ENCODE measurements around the gene RIPOR3. TPM values are rescaled to one million over a fixed set of nuclear protein-coding genes. Genes with fewer than 3 reads are reported as not detected.

RIPOR3 gene
- total RNA-seq, 1 donor: 6.5 TPM

DNA sequence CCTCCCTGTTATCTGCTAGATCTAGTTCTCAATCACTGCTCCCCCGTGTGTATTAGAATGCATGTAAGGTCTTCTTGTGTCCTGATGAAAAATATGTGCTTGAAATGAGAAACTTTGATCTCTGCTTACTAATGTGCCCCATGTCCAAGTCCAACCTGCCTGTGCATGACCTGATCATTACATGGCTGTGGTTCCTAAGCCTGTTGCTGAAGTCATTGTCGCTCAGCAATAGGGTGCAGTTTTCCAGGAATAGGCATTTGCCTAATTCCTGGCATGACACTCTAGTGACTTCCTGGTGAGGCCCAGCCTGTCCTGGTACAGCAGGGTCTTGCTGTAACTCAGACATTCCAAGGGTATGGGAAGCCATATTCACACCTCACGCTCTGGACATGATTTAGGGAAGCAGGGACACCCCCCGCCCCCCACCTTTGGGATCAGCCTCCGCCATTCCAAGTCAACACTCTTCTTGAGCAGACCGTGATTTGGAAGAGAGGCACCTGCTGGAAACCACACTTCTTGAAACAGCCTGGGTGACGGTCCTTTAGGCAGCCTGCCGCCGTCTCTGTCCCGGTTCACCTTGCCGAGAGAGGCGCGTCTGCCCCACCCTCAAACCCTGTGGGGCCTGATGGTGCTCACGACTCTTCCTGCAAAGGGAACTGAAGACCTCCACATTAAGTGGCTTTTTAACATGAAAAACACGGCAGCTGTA lies 107.7 kb downstream of the RIPOR3 start:
- TF ChIP-seq, protein P1, sequence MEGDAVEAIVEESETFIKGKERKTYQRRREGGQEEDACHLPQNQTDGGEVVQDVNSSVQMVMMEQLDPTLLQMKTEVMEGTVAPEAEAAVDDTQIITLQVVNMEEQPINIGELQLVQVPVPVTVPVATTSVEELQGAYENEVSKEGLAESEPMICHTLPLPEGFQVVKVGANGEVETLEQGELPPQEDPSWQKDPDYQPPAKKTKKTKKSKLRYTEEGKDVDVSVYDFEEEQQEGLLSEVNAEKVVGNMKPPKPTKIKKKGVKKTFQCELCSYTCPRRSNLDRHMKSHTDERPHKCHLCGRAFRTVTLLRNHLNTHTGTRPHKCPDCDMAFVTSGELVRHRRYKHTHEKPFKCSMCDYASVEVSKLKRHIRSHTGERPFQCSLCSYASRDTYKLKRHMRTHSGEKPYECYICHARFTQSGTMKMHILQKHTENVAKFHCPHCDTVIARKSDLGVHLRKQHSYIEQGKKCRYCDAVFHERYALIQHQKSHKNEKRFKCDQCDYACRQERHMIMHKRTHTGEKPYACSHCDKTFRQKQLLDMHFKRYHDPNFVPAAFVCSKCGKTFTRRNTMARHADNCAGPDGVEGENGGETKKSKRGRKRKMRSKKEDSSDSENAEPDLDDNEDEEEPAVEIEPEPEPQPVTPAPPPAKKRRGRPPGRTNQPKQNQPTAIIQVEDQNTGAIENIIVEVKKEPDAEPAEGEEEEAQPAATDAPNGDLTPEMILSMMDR (IDR thresholded peaks at IDR 0.05; ENCODE audit: insufficient read depth, low read length): no peak

DNA sequence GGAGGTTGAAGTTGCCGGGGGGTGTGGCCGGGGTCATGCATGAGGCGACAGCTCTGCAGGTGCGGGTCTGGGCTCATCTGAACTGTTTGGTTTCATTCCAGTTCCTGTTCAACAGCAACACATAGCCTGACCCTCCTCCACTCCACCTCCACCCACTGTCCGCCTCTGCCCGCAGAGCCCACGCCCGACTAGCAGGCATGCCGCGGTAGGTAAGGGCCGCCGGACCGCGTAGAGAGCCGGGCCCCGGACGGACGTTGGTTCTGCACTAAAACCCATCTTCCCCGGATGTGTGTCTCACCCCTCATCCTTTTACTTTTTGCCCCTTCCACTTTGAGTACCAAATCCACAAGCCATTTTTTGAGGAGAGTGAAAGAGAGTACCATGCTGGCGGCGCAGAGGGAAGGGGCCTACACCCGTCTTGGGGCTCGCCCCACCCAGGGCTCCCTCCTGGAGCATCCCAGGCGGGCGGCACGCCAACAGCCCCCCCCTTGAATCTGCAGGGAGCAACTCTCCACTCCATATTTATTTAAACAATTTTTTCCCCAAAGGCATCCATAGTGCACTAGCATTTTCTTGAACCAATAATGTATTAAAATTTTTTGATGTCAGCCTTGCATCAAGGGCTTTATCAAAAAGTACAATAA lies 108.6 kb downstream of the RIPOR3 start:
- no peak for DNase-seq (ENCODE audit: low read depth)
- TF ChIP-seq, protein P1 (IDR thresholded peaks at IDR 0.05; ENCODE audit: insufficient read depth, low read length): no peak
- H3K4me3 ChIP-seq (ENCODE audit: low read depth, low read length): no peak overlapping the region

More for the DNA sequence above, 107.7 kb downstream of the RIPOR3 start:
- no peak for DNase-seq (ENCODE audit: low read depth)
- H3K4me3 ChIP-seq (ENCODE audit: low read depth, low read length): no peak overlapping the region

DNA sequence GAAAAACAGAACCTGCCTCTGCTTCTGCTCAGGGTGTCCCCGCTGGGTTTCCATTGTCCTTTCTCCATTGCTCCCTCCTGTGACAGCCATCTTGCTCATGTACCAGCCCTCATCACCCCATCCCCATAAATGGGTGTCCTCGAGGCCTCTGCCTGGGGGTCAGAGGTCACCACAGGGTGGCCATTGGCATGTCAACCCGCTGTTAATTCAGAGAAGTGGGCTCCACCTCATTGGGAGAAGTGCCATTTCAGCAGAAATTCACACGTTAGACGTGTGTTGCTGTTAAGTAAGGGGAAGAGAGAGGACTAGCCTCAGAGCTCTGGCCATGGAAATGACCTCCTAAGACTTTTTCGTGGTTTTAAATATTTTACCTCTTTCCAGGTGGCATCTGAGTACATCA lies 109.2 kb downstream of the RIPOR3 start:
- no peak for DNase-seq (ENCODE audit: low read depth)
- TF ChIP-seq, protein P1 (IDR thresholded peaks at IDR 0.05; ENCODE audit: insufficient read depth, low read length): no peak
- no peak overlapping the region for H3K4me3 ChIP-seq (ENCODE audit: low read depth, low read length)

DNA sequence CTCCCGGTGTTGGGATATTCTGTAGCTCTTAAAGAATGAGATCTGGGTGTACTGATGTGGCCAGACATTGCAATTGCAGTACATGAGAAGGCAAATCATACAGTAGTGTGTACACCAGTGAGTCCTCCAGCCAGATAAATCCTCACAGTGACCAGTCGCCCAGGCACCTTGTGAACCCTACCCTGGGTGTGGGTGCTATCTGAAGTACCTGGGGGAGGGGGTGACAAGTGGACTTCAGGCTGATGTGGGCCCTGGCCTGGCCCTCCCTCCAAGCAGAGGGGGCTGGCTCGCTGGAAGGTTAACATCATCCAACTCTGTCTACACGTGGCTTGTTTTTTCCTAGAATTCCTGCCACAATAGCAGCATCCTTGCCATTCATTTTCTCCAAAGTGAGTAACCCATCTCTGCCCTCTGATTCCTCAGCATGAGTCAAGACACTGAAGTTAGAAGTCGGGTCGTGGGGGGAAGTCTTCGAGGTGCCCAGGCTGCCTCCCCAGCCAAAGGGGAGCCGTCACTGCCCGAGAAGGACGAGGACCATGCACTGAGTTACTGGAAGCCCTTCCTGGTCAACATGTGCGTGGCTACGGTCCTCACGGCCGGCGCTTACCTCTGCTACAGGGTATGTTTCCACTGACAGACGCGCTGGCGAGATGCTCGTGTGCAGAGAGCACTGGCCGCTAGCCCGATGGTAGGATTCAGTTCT lies 110.3 kb downstream of the RIPOR3 start:
- H3K4me3 ChIP-seq (ENCODE audit: low read depth, low read length): no peak overlapping the region
- no peak for DNase-seq (ENCODE audit: low read depth)
- TF ChIP-seq, protein P1 (IDR thresholded peaks at IDR 0.05; ENCODE audit: insufficient read depth, low read length): no peak

DNA sequence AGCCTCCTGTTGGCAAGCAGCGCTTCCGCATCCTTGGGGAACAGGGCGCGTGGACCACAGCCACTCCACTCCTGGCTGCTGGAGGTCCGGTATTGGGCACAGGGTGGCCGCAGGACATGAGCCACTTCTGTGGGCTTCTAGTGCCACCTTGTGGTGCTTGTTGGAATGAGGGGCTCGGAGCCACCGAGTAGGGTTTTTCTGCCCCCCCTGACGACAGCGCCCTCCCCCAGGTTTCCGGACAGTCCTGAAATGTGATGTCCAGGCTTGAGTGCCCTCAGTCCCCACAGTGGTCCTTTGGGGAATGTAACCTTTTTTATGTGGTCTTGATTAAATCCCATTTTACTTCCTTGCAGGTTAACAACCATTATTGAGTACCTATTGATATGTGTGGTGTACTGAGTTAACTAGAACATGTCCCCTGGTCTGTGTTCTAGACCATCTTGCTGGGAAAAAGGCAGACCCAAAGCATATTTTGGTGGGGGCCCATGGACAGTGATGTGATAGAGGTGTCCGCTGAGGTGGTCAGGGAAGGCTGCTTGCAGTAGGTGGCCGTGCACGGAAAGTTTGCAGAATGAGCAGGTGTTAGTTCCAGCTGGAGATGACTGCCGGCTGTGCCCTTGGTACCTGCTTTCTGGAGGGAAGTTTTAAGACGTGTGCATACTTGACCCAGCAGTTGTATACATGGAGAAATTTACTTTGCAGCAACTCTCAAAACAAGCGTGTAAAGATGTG lies 111.2 kb downstream of the RIPOR3 start:
- H3K4me3 ChIP-seq (ENCODE audit: low read depth, low read length): no peak overlapping the region
- DNase-seq (ENCODE audit: low read depth): peak; percentile 59
- TF ChIP-seq, protein P1 (IDR thresholded peaks at IDR 0.05; ENCODE audit: insufficient read depth, low read length): peak; percentile 74

DNA sequence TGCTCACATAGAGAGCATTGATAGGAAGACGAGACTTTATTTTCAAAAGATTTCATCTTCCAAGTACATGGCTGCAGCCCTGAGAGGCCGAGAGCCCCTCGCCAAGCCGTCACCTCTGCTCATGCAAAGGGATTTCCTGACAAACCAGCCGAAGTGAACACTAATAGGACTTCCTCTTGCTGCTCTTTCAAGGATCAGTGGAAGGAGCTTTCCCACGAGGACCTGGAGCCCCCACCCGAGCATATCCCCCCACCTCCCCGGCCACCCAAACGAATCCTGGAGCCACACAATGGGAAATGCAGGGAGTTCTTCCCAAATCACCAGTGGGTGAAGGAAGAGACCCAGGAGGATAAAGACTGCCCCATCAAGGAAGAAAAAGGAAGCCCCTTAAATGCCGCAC lies 111.8 kb downstream of the RIPOR3 start:
- no peak overlapping the region for H3K4me3 ChIP-seq (ENCODE audit: low read depth, low read length)
- DNase-seq (ENCODE audit: low read depth): no peak
- TF ChIP-seq, protein P1 (IDR thresholded peaks at IDR 0.05; ENCODE audit: insufficient read depth, low read length): no peak

All from fibroblast of the aortic adventitia (primary cell).